Measurements from ENCODE around the gene CENPN. TPM values are rescaled to one million over a fixed set of nuclear protein-coding genes. Genes with fewer than 3 reads are reported as not detected.

The CENPN gene
- total RNA-seq, 4 donors from 2014 or later: 0.47 to 88.3 (median 3.5) TPM

DNA sequence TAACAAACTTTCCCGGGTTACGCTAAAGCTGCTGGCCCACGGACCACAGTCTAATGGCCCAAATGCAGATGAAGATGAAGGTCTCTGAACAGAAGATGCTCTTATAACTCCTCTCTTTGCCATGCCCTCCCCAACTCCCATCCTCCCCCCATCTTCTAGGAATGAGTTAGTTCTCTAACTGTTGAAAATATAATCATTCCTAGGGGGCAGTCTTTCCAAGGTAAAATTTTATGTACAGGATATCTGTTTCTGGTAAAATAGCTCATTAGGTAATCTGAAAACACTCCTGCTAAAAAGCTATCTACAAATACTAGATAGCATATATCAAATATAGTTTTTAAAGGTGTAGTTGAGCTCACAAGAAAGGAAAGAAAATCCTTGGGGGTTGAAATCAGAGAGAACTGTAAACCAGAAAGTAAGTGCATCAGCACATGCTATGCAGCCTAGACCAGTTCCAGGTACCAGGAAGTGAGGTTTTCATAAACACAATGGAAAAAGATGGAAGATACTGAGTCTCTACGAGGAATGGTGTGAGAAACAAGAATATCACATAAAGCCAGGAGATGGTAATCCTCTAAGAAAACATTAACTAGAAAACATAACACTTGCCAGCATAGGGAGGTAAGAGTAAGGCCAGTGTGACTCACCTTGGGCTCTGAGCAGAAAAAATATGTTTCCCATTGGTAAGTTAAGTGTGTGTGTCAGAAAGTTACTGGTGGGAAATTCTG, 38.5 kb upstream of the CENPN start:
- H3K4me3 ChIP-seq: no peak overlapping the region
- H3K4me1 ChIP-seq: no peaks in the 10 kb centered on the region
- no peak for DNase-seq
- peaks cover 0 to 4% (median 0%) of the 10 kb centered on the region in 3 donors for H3K36me3 ChIP-seq
- no peaks in the 10 kb centered on the region for H3K9me3 ChIP-seq
- TF ChIP-seq, protein P1, sequence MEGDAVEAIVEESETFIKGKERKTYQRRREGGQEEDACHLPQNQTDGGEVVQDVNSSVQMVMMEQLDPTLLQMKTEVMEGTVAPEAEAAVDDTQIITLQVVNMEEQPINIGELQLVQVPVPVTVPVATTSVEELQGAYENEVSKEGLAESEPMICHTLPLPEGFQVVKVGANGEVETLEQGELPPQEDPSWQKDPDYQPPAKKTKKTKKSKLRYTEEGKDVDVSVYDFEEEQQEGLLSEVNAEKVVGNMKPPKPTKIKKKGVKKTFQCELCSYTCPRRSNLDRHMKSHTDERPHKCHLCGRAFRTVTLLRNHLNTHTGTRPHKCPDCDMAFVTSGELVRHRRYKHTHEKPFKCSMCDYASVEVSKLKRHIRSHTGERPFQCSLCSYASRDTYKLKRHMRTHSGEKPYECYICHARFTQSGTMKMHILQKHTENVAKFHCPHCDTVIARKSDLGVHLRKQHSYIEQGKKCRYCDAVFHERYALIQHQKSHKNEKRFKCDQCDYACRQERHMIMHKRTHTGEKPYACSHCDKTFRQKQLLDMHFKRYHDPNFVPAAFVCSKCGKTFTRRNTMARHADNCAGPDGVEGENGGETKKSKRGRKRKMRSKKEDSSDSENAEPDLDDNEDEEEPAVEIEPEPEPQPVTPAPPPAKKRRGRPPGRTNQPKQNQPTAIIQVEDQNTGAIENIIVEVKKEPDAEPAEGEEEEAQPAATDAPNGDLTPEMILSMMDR (IDR thresholded peaks at IDR 0.05): no peak
- TF ChIP-seq POLR2A (IDR thresholded peaks at IDR 0.05): no peak
- no peaks in the 10 kb centered on the region for H3K27me3 ChIP-seq
- H3K27ac ChIP-seq: no peak overlapping the region

- TF ChIP-seq POLR2A (IDR thresholded peaks at IDR 0.05): no peak
- TF ChIP-seq, protein P1 (IDR thresholded peaks at IDR 0.05): no peak
- Histone ChIP-seq H3K36me3 (peaks cover 0 to 4% (median 0%) of the 10 kb centered on the region in 3 donors), H3K4me1 (no peaks in the 10 kb centered on the region), H3K9me3 (no peaks in the 10 kb centered on the region), H3K4me3 (no peak overlapping the region), H3K27ac (no peak overlapping the region), H3K27me3 (no peaks in the 10 kb centered on the region)
- no peak for DNase-seq
These were observed 37.9 kb upstream of the CENPN start for GRCh38 chr16:80969114-80969484.

DNA sequence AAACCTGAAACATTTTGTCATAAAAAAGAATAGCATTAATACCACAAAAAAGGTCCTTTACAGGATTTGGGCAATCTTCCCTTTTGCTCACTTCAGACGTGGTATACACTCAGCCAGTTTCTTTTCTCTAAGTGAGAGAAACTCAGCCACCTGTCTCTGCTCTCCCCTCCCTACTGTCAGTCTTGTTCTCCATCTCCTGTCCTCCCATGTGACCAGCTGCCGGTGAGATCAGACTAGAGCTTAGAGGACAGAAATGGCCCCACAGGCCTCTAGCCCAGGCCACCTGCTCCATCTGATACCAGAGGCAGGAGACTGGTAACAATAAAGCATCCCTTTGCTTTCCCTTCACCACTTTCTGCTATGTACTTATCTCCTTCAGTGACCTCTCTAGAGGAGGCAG, 35.2 kb upstream of the CENPN start:
- Histone ChIP-seq H3K9me3 (no peaks in the 10 kb centered on the region), H3K27ac (no peak overlapping the region), H3K27me3 (no peaks in the 10 kb centered on the region), H3K4me1 (no peaks in the 10 kb centered on the region), H3K36me3 (peaks cover 0 to 12% (median 0%) of the 10 kb centered on the region in 3 donors), H3K4me3 (no peak overlapping the region)
- no peak for DNase-seq
- TF ChIP-seq, protein P1 (IDR thresholded peaks at IDR 0.05): no peak
- no peak for TF ChIP-seq POLR2A (IDR thresholded peaks at IDR 0.05)

DNA sequence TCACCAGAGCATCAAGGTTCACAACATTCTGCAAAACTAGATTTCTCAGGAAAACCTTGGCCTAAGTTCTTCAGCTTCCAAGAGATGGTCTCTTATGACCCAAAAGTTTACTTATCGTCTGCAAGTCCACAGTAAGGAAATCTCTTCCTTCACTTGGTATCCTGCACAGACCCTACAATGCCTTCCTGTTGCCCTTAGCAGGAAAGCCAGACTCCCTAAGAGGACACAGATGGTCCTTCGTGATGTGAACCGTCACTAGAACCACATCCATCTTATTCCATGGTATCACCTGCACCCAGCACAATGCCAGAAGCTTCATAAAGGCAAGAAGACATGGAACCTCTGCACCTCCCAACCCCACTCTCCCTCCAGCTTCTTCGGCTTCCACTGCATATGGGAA, 34.4 kb upstream of the CENPN start:
- Histone ChIP-seq H3K27ac (no peak overlapping the region), H3K27me3 (no peaks in the 10 kb centered on the region), H3K36me3 (peaks cover 0 to 12% (median 0%) of the 10 kb centered on the region in 3 donors), H3K9me3 (no peaks in the 10 kb centered on the region), H3K4me1 (no peaks in the 10 kb centered on the region), H3K4me3 (no peak overlapping the region)
- no peak for DNase-seq
- TF ChIP-seq POLR2A (IDR thresholded peaks at IDR 0.05): no peak
- TF ChIP-seq, protein P1 (IDR thresholded peaks at IDR 0.05): no peak

DNA sequence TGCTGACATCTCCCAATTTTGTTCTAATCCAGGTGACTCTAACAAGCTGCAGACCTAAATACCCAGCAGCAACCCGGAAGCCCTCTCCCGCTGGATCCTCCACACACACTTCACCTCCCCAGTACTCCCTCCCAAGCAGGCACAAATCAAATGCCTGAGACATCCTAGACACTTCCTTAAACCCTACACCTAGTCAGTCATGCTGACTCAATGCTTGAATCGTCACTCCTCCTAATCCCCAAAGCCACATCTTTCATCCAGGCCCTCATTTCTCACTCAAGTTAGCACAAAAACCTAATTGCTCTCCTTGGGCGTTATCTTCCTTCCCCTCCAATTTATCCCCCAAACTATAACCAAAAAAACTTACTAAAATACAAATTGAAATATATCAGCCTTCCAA, 33.0 kb upstream of the CENPN start:
- Histone ChIP-seq H3K27ac (no peak overlapping the region), H3K9me3 (no peaks in the 10 kb centered on the region), H3K4me1 (no peaks in the 10 kb centered on the region), H3K36me3 (peaks cover 0 to 12% (median 0%) of the 10 kb centered on the region in 3 donors), H3K27me3 (no peaks in the 10 kb centered on the region), H3K4me3 (no peak overlapping the region)
- TF ChIP-seq, protein P1 (IDR thresholded peaks at IDR 0.05): no peak
- TF ChIP-seq POLR2A (IDR thresholded peaks at IDR 0.05): no peak
- no peak for DNase-seq
